Testis (tissue), 3 donors: ENCODE measurements around the gene MROH8. TPM values are rescaled to one million over a fixed set of nuclear protein-coding genes. Genes with fewer than 3 reads are reported as not detected.

Experiments
- DNase-seq: peaks from one replicate; pipeline ENCODE4 v3.0.0-alpha.2; 2019
- H3K27ac ChIP-seq, 2 donors: fragments of 200-600 bp; sonication (generic); one replicate each; pipeline ENCODE4 v1.5.1; 2019
- H3K27me3 ChIP-seq: fragments of 200-600 bp; sonication (generic); one replicate; pipeline ENCODE4 v1.5.1; 2019
- H3K36me3 ChIP-seq: fragments of 200-600 bp; sonication (generic); one replicate; pipeline ENCODE4 v1.5.1; 2017; ENCODE audit warnings: low read depth; ENCODE audit errors: missing control alignments
- H3K4me1 ChIP-seq: fragments of 200-600 bp; sonication (generic); one replicate; pipeline ENCODE4 v1.5.1; 2019
- H3K4me3 ChIP-seq, 2 donors: fragments of 200-600 bp; sonication (generic); one replicate each; pipeline ENCODE4 v1.5.1; 2017 to 2019
- H3K9me3 ChIP-seq: fragments of 200-600 bp; sonication (generic); one replicate; pipeline ENCODE4 v1.5.1; 2017
- CTCF ChIP-seq, 3 experiments: fragments of 450-650 bp in 2 of 3; fragments of 200-600 bp in 1 of 3; sonication (generic) in 1 of 3; IDR thresholded peaks; one replicate each; pipeline ENCODE4 v1.5.1; 2016 to 2019; ENCODE audit warnings: antibody characterized with exemption in 3 of 3, mild to moderate bottlenecking in 2 of 3, moderate library complexity in 1 of 3
- POLR2A ChIP-seq: fragments of 450-650 bp; IDR thresholded peaks from one replicate; pipeline ENCODE4 v1.6.1; 2017; ENCODE audit warnings: antibody characterized with exemption, mild to moderate bottlenecking, moderate library complexity
- WGBS, 2 donors: methylation state at CpG; one replicate each; pipeline ENCODE4 v1.1.5; 2018; 5-methylcytosine and 5-hydroxymethylcytosine counted together
- intact Hi-C: fragments of 100-400 bp; cut with DNase I; formaldehyde crosslinking; loops from one replicate; pipeline ENCODE4 v1.15.1; 2023; ENCODE audit warnings: low total_unique reads
- polyA plus RNA-seq: library from polyadenylated mRNA; stranded (reverse); fragments of 350-450 nt; fragmentation: Illumina TruSeq; extraction: RNeasy Lipid Tissue Mini Kit (QIAGEN cat#74804); gene quantifications from one replicate; pipeline ENCODE4 v1.2.3, GENCODE V29; 2014; ENCODE audit warnings: low read depth, low replicate concordance; ENCODE audit not compliant: insufficient read depth
- total RNA-seq, 2 donors: library from RNA; depleted of rRNA; stranded (reverse); fragments of >200 nt; gene quantifications; one replicate each; pipeline ENCODE4 v1.2.3, GENCODE V29; 2016

MROH8 gene
- total and polyA plus RNA-seq, 3 donors from 2014 or later, result 36.6 to 93.8 (median 43.5) TPM

GRCh38 chr20:37123441-37123840 is 55.9 kb downstream of the MROH8 start:
- 87 to 93% methylated on average over 6 of the region's 6 CpGs for WGBS, 2 donors

GRCh38 chr20:37120497-37120896 is 58.9 kb downstream of the MROH8 start:
- intact Hi-C loops, result no loop called here
- H3K27ac ChIP-seq, result no peak overlapping the region
- no peaks in the 10 kb centered on the region for H3K36me3 ChIP-seq
- DNase-seq, result no peak
- WGBS, 2 donors, result 80 to 88% methylated on average over 4 of the region's 4 CpGs
- no peaks in the 10 kb centered on the region for H3K27me3 ChIP-seq
- no peaks in the 10 kb centered on the region for H3K4me1 ChIP-seq
- TF ChIP-seq CTCF (IDR thresholded peaks at IDR 0.05) (no peak), POLR2A (no peak)
- no peak overlapping the region for H3K4me3 ChIP-seq
- H3K9me3 ChIP-seq, result no peaks in the 10 kb centered on the region

More at GRCh38 chr20:37123441-37123840, 55.9 kb downstream of the MROH8 start:
- no peaks in the 10 kb centered on the region for H3K4me1 ChIP-seq
- no peaks in the 10 kb centered on the region for H3K9me3 ChIP-seq
- DNase-seq, result no peak
- no peak for TF ChIP-seq CTCF (IDR thresholded peaks at IDR 0.05)
- no peak for TF ChIP-seq POLR2A
- H3K27ac ChIP-seq, result no peak overlapping the region
- H3K4me3 ChIP-seq, result no peak overlapping the region
- H3K27me3 ChIP-seq, result no peaks in the 10 kb centered on the region
- no peaks in the 10 kb centered on the region for H3K36me3 ChIP-seq
- intact Hi-C loops, result no loop called here

- Histone ChIP-seq H3K4me3 (no peak overlapping the region), H3K36me3 (no peaks in the 10 kb centered on the region), H3K27me3 (no peaks in the 10 kb centered on the region), H3K9me3 (no peaks in the 10 kb centered on the region), H3K27ac (no peak overlapping the region), H3K4me1 (no peaks in the 10 kb centered on the region)
- intact Hi-C loops, result no loop called here
- no peak for TF ChIP-seq POLR2A
- no peak for TF ChIP-seq CTCF (IDR thresholded peaks at IDR 0.05)
- 94 to 96% methylated on average over 7 of the region's 7 CpGs for WGBS, 2 donors
- no peak for DNase-seq
These were observed 59.9 kb downstream of the MROH8 start for GRCh38 chr20:37119356-37120036.

GRCh38 chr20:37114012-37114411 is 65.3 kb downstream of the MROH8 start:
- no peaks in the 10 kb centered on the region for H3K36me3 ChIP-seq
- no peak overlapping the region for H3K4me3 ChIP-seq
- H3K27me3 ChIP-seq, result no peaks in the 10 kb centered on the region
- TF ChIP-seq POLR2A, result no peak
- TF ChIP-seq CTCF (IDR thresholded peaks at IDR 0.05), result no peak
- intact Hi-C loops, result no loop called here
- WGBS, 2 donors, result 91 to 95% methylated on average over 8 of the region's 8 CpGs
- DNase-seq, result no peak
- H3K4me1 ChIP-seq, result no peaks in the 10 kb centered on the region
- no peaks in the 10 kb centered on the region for H3K9me3 ChIP-seq
- H3K27ac ChIP-seq, result no peak overlapping the region

GRCh38 chr20:37111926-37112455 is 67.4 kb downstream of the MROH8 start:
- no peak for TF ChIP-seq POLR2A
- no peak for TF ChIP-seq CTCF (IDR thresholded peaks at IDR 0.05)
- intact Hi-C loops, result no loop called here
- WGBS, 2 donors, result 93 to 94% methylated on average over 2 of the region's 2 CpGs

More at GRCh38 chr20:37111926-37112455, 67.4 kb downstream of the MROH8 start:
- H3K4me3 ChIP-seq, result no peak overlapping the region
- no peaks in the 10 kb centered on the region for H3K9me3 ChIP-seq
- H3K36me3 ChIP-seq, result no peaks in the 10 kb centered on the region
- H3K4me1 ChIP-seq, result no peaks in the 10 kb centered on the region
- DNase-seq, result no peak
- H3K27ac ChIP-seq, result no peak overlapping the region
- no peaks in the 10 kb centered on the region for H3K27me3 ChIP-seq
